Epithelial cell of esophagus (primary cell): Measurements from ENCODE around the gene STK11IP.

ENCODE experiments used
- DNase-seq: peaks from one replicate; pipeline ENCODE4 v3.0.0; 2010; ENCODE audit warnings: low read depth
- H3K4me3 ChIP-seq: 2 replicates; pipeline ENCODE4 v1.5.1; 2011; ENCODE audit warnings: mild to moderate bottlenecking, low read length, control low read depth
- CTCF ChIP-seq: IDR thresholded peaks from 2 replicates; pipeline ENCODE4 v1.5.1; 2011; ENCODE audit warnings: low read depth, mild to moderate bottlenecking, low read length, control low read depth, inconsistent platforms; ENCODE audit not compliant: insufficient read depth; ENCODE audit errors: missing control alignments

The STK11IP gene

GRCh38 chr2:219563271-219563928 is 34.3 kb upstream of the STK11IP start:
- DNase-seq, result no peak
- TF ChIP-seq CTCF, result no peak
- no peak overlapping the region for H3K4me3 ChIP-seq

GRCh38 chr2:219565130-219566080 is 32.3 kb upstream of the STK11IP start:
- H3K4me3 ChIP-seq, result no peak overlapping the region
- no peak for DNase-seq
- TF ChIP-seq CTCF, result no peak

- no peak for TF ChIP-seq CTCF
- no peak for DNase-seq
- H3K4me3 ChIP-seq, result no peak overlapping the region
Measured at GRCh38 chr2:219566640-219567039, 31.0 kb upstream of the STK11IP start.

- TF ChIP-seq CTCF, result no peak
- no peak for DNase-seq
- no peak overlapping the region for H3K4me3 ChIP-seq
Measured at GRCh38 chr2:219567131-219567530, 30.5 kb upstream of the STK11IP start.

- no peak for DNase-seq
Measured at GRCh38 chr2:219567791-219568361, 29.8 kb upstream of the STK11IP start.

GRCh38 chr2:219569041-219569440 is 28.6 kb upstream of the STK11IP start:
- TF ChIP-seq CTCF, result no peak
- no peak for DNase-seq
- no peak overlapping the region for H3K4me3 ChIP-seq

More at GRCh38 chr2:219567791-219568361, 29.8 kb upstream of the STK11IP start:
- TF ChIP-seq CTCF, result no peak
- H3K4me3 ChIP-seq, result no peak overlapping the region
